NCI-H69 (cell line): ENCODE results near the gene MYO7B.

Experiments used
- DNase-seq: peaks from one replicate; lab custom pipeline; 2025; lab: John Stamatoyannopoulos, UW

Gene MYO7B

GRCh38 chr2:127636248-127637235 is 101.1 kb downstream of the MYO7B start:
- DNase-seq: no peak

GRCh38 chr2:127637236-127637630 is 101.8 kb downstream of the MYO7B start:
- no peak for DNase-seq

- peak; percentile 63 for DNase-seq
Measured at GRCh38 chr2:127637725-127638252, 102.3 kb downstream of the MYO7B start.

GRCh38 chr2:127638361-127639110 is 103.1 kb downstream of the MYO7B start:
- DNase-seq: no peak

DNA sequence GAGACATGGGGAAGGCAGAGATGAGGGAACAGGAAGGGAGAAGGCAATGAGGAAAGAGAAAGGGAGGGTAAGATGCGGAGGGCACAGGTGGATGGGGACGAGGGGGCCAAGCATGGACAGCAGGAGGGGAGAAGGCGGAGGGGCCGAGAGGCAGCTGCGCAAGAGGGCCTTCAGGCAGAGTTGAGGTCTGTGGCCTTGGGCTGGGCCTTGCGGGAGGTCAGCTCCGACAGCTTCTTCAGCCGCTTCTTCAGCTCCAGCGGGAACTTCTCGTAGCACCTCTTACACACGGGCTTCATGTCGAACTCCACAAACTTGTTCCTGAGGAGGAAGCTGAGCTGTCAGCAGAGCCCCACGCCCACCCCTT is 103.6 kb downstream of the MYO7B start:
- no peak for DNase-seq

DNA sequence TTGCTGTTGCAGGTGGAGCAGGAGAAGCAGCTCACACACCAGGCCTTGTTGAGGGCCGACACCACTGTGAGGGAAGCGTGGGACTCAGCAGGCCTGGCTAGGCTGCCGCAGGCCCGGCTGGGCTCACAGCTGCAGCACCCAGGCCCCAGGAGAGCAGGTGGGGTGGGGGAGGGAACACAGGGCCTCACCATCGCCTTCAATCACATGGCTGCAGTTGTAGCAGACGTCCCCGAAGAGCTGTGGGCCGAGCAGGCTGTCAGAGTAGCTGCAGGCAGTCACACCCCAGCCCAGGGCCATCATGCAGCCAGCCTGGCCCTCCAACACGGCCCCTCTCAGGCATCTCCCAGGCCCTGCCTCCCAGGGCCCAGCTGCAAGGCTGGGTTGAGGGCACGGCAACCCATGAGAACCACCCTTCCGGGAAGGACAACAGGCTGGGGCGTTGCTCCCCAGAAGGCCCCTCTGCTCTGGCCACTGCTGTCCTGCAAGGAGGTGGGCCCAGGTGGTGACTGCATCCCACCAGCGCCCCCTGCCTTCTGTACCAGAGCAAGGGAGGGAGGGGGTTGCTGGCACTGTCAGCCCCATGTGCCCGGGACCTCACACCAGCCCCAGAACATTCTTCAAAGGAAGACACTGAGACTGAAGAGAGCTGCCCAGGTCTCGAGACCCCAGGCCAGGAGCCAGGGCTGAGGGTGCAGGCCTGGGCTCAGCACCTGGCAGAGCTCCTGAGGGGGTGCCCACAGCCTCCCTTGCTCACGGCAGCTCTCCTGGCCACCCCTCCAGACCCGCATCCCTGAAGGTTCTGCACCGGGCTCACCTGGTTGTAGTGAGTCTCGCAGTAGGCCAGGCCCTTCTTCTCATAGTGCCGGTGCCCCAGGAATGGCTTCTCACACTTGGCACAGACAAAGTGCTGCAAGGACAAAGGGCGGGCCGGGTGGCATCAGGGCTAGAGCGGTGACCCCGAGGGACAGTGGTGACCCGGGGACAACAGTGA is 104.9 kb downstream of the MYO7B start:
- DNase-seq: no peak

- DNase-seq: no peak
Measured at GRCh38 chr2:127641133-127641532, 105.7 kb downstream of the MYO7B start.

DNA sequence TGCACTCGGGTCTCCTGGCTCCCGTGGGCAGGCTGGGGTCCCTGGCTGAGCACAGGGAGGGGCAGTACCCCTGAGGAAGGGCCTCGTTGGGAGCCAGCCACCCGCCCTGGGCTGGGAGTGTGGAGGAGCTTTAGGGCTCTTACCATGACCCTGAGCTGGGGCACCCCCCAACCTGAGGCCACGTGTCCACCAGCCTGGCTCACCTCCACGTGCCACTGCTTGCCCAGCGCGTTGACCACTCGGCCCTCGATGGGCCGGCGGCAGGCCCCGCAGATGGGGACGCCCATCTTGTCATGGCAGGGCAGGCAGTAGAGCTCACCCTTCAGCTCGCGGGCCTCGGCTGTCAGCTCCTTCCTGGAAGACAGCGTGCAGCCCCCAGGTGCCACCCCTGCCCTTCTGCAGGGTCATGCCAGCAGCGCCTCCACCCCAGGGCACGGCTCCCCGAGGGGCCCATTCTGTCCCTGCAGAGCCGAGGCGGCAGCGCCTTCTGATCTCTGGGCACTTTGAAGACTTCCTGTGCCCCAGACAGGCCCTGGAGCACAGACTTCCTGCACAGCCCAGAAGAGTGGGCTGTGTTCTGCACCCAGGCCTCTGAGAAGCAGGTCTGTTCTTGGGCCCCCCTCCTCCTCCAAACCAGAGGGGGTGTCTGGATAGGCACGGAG is 106.5 kb downstream of the MYO7B start:
- no peak for DNase-seq

DNA sequence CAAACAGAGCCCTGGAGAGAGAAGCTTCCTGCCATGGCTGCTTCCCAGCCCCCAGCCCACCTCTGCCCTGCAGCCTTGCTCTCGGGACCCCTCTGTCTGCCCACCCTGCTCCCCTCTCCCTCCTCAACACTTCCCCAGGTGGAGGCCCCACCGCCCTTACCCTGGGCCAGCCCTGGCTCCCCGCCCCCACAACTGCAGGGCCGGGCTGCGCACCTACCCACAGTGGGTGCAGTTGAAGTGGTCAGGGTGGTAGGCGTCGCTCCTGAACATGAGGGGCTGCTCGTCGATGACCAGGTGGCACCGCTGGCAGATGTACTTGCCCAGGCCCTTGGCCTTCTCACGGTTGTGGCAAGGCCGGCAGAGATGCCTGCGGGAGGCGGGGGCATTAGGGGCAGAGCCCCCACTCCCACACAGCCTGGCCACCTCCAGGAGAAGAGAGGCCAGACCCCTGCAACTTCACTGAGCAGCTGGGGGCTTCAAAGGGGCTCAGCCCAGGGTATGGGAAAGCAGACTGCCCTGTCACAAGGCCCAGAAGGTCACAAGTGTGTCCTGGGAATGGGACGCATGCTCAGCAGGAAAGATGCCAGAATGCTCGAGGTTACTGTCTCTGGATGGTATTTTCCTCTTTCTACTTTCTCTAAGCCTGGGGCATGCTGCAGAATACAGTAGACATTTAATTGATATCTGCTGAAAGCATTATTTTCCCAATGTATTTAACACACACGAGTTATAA is 107.4 kb downstream of the MYO7B start:
- no peak for DNase-seq

DNA sequence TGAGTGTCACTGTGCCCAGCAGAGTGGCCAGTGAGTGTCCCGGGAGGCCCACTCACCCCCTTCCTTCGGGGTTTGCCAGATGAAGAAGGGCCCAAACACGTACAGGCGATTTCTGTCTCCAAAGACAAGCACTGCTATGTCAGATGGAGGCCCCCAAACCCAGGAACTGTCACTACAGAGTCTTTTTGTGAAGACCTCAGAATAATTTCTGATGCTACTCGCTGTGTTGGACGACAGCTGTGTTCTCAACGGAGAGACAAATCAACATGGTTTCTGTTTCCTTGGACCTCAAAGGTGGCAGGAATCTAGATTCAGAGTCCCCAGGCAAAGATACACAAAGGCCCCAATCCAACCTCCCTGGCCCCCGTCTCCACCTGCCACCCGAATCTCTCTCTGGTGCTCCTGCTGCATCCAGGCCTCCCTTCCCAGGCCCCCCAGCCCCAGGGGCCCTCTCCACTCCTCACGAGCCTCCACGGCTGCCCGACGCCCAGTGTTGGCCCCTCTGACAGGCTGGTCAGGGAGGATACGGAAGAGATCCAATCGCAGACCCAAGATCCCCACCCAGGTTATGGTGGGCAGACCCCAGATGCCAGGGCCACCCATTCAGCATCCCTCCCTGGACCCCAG is 108.1 kb downstream of the MYO7B start:
- no peak for DNase-seq

- DNase-seq: no peak
Measured at GRCh38 chr2:127644066-127645025, 108.9 kb downstream of the MYO7B start.

DNA sequence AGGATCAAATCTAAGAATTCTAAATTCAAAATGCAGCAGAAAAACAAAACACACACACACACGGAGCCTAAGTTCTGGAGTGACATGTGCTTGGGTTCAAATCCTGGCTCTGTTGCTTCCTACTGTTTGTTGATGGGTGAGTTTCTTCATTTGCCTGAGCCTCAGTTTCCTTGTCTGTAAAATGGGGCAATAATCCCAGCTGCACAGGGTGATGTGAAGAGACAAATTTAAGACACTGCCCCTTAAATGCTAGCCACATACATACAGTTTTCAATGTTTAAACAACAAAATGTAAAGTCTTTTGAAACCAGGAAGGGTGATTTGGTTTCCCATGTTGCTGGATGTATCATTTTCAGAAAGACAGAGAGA is 109.5 kb downstream of the MYO7B start:
- no peak for DNase-seq

- DNase-seq: no peak
Measured at GRCh38 chr2:127645395-127646291, 110.2 kb downstream of the MYO7B start, which contains the start of gene GPR17. GPR17 (plus strand) TSS chr2:127646153; CDS start chr2:127650736, 4,583 bp downstream.

- no peak for DNase-seq
Measured at GRCh38 chr2:127646487-127647241, 111.2 kb downstream of the MYO7B start.

- DNase-seq: no peak
Measured at GRCh38 chr2:127647242-127648190, 112.0 kb downstream of the MYO7B start.

- DNase-seq: no peak
Measured at GRCh38 chr2:127648321-127648720, 112.8 kb downstream of the MYO7B start.
